K562 (cell line): ENCODE measurements around the gene RREB1. TPM values are rescaled to one million over a fixed set of nuclear protein-coding genes. Genes with fewer than 3 reads are reported as not detected.

Experiments
- ARHGAP35 ChIP-seq: fragments of 450-650 bp; IDR thresholded peaks from 2 replicates; pipeline ENCODE4 v1.6.1; 2018; ENCODE audit not compliant: partially characterized antibody
- CBX3 ChIP-seq, 2 experiments: IDR thresholded peaks; 1 replicate in 1 of 2; 2 replicates in 1 of 2; pipeline ENCODE4 v1.6.1; 2012; ENCODE audit warnings: inconsistent platforms in 2 of 2, low read length in 2 of 2, borderline replicate concordance in 1 of 2, control low read depth in 1 of 2
- HDAC3 ChIP-seq: fragments of 450-650 bp; IDR thresholded peaks from 2 replicates; pipeline ENCODE4 v1.6.1; 2018; ENCODE audit warnings: borderline replicate concordance, mild to moderate bottlenecking, moderate library complexity; ENCODE audit not compliant: partially characterized antibody
- HIVEP1 ChIP-seq: fragments of 250-450 bp; sonication (Bioruptor Pico); IDR thresholded peaks from 2 replicates; pipeline ENCODE4 v1.4.0; 2020; ENCODE audit warnings: mild to moderate bottlenecking
- KAT8 ChIP-seq: fragments of 450-650 bp; IDR thresholded peaks from 2 replicates; pipeline ENCODE4 v1.6.1; 2016; ENCODE audit warnings: low read depth, mild to moderate bottlenecking
- MEIS2 ChIP-seq: fragments of 450-650 bp; IDR thresholded peaks from 2 replicates; pipeline ENCODE4 v1.6.1; 2014; ENCODE audit warnings: mild to moderate bottlenecking; ENCODE audit not compliant: partially characterized antibody
- RBM14 ChIP-seq: fragments of 200-400 bp; formaldehyde crosslinking; IDR thresholded peaks from 2 replicates; pipeline ENCODE4 v1.6.1; 2018; ENCODE audit warnings: low read depth, mild to moderate bottlenecking, low read length, moderate library complexity, borderline replicate concordance; ENCODE audit not compliant: insufficient read depth
- RBM25 ChIP-seq: fragments of 200-400 bp; formaldehyde crosslinking; IDR thresholded peaks from 2 replicates; pipeline ENCODE4 v1.6.1; 2018; ENCODE audit warnings: low read length, low read depth, moderate library complexity; ENCODE audit not compliant: severe bottlenecking
- SMARCE1 ChIP-seq: fragments of 450-650 bp; IDR thresholded peaks from 2 replicates; pipeline ENCODE4 v1.7.1; 2016; ENCODE audit warnings: mild to moderate bottlenecking
- ZNF431 ChIP-seq: sonication (generic); formaldehyde crosslinking; IDR thresholded peaks from 2 replicates; pipeline ENCODE4 v1.8.0; 2022; ENCODE audit warnings: mild to moderate bottlenecking, missing genetic modification reagents
- ZNF561 ChIP-seq: fragments of 450-650 bp; formaldehyde crosslinking; conservative IDR thresholded peaks from 2 replicates; pipeline ENCODE4 v1.4.0; 2020; ENCODE audit warnings: mild to moderate bottlenecking, moderate library complexity
- polyA plus RNA-seq, 8 experiments: library from polyadenylated mRNA; depleted of rRNA in 4 of 8; stranded (reverse) in 5 of 8; unstranded in 3 of 8; fragments of >200 nt; fragmentation: Nextera tagmentation in 2 of 8; fragmentation: Illumina TruSeq in 1 of 8; extraction: Ambion mirVana in 2 of 8; extraction: Trizol in 1 of 8; gene quantifications; 2 replicates each; pipeline versions ENCODE4 v1.2.1 to v1.2.3, GENCODE V29; 2011 to 2014; ENCODE audit warnings: inconsistent platforms in 1 of 8, missing spikeins in 1 of 8
- total RNA-seq, 7 experiments: library from RNA; depleted of rRNA in 6 of 7; stranded (reverse); fragments of >200 nt in 6 of 7; fragmentation: Illumina TruSeq in 2 of 7; extraction: Trizol in 2 of 7; gene quantifications; 2 replicates each; pipeline versions ENCODE4 v1.2.1 to v1.2.3, GENCODE V29; 2011 to 2021; ENCODE audit warnings: low replicate concordance in 1 of 7
- TF ChIP-seq, protein P1 (sequence below): sonication (generic); formaldehyde crosslinking; IDR thresholded peaks from 2 replicates; pipeline ENCODE4 v1.8.0; 2022; ENCODE audit warnings: mild to moderate bottlenecking, missing genetic modification reagents
- TF ChIP-seq, protein P2 (sequence below), 2 experiments: fragments of 450-650 bp in 1 of 2; IDR thresholded peaks; 2 replicates each; pipeline ENCODE4 v1.6.1; 2011 to 2017; ENCODE audit warnings: low read depth in 2 of 2, antibody characterized with exemption in 1 of 2, borderline replicate concordance in 1 of 2, low read length in 1 of 2, mild to moderate bottlenecking in 1 of 2, mixed read lengths in 1 of 2; ENCODE audit not compliant: control insufficient read depth in 1 of 2
- TF ChIP-seq, protein P3 (sequence below): sonication (generic); formaldehyde crosslinking; IDR thresholded peaks from 2 replicates; pipeline ENCODE4 v1.8.0; 2022; ENCODE audit warnings: mild to moderate bottlenecking, missing genetic modification reagents
- TF ChIP-seq, protein P4 (sequence below): fragments of 250-450 bp; sonication (Bioruptor Pico); IDR thresholded peaks from 2 replicates; pipeline ENCODE4 v1.5.0; 2022; ENCODE audit warnings: mild to moderate bottlenecking

Gene RREB1
- total and polyA plus RNA-seq, 9 of the 15 experiments (the other 6 are each of a cell fraction or from before 2014, with no cell fraction given) = 3.3 to 64.2 (median 19.3) TPM

DNA sequence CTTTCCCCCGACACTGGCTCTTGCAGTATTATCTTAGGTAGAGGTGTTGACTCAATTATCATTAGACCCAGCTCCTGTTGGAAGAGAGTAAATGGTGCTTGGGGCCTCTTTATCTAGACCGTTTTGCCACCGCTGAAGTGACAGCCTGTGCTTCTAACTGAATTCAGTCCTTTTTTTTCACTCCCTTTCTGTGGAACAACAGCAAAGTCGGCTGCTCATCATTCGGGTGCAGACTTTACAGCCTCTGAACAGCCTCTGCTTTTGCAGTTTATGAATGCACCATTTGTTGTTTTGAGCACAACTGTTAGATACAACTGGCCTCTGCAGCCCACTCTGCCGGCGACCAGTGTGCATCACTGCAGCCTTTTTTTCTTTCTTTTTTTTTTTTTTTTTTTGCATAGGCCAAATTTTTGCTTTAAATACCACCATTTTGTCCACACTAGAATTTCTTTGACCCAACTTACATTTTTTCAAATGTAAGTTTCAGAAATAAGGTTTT, 35.8 kb downstream of the RREB1 start (continued):
- TF ChIP-seq, protein P1, sequence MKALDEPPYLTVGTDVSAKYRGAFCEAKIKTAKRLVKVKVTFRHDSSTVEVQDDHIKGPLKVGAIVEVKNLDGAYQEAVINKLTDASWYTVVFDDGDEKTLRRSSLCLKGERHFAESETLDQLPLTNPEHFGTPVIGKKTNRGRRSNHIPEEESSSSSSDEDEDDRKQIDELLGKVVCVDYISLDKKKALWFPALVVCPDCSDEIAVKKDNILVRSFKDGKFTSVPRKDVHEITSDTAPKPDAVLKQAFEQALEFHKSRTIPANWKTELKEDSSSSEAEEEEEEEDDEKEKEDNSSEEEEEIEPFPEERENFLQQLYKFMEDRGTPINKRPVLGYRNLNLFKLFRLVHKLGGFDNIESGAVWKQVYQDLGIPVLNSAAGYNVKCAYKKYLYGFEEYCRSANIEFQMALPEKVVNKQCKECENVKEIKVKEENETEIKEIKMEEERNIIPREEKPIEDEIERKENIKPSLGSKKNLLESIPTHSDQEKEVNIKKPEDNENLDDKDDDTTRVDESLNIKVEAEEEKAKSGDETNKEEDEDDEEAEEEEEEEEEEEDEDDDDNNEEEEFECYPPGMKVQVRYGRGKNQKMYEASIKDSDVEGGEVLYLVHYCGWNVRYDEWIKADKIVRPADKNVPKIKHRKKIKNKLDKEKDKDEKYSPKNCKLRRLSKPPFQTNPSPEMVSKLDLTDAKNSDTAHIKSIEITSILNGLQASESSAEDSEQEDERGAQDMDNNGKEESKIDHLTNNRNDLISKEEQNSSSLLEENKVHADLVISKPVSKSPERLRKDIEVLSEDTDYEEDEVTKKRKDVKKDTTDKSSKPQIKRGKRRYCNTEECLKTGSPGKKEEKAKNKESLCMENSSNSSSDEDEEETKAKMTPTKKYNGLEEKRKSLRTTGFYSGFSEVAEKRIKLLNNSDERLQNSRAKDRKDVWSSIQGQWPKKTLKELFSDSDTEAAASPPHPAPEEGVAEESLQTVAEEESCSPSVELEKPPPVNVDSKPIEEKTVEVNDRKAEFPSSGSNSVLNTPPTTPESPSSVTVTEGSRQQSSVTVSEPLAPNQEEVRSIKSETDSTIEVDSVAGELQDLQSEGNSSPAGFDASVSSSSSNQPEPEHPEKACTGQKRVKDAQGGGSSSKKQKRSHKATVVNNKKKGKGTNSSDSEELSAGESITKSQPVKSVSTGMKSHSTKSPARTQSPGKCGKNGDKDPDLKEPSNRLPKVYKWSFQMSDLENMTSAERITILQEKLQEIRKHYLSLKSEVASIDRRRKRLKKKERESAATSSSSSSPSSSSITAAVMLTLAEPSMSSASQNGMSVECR = no peak
- TF ChIP-seq, protein P2, sequence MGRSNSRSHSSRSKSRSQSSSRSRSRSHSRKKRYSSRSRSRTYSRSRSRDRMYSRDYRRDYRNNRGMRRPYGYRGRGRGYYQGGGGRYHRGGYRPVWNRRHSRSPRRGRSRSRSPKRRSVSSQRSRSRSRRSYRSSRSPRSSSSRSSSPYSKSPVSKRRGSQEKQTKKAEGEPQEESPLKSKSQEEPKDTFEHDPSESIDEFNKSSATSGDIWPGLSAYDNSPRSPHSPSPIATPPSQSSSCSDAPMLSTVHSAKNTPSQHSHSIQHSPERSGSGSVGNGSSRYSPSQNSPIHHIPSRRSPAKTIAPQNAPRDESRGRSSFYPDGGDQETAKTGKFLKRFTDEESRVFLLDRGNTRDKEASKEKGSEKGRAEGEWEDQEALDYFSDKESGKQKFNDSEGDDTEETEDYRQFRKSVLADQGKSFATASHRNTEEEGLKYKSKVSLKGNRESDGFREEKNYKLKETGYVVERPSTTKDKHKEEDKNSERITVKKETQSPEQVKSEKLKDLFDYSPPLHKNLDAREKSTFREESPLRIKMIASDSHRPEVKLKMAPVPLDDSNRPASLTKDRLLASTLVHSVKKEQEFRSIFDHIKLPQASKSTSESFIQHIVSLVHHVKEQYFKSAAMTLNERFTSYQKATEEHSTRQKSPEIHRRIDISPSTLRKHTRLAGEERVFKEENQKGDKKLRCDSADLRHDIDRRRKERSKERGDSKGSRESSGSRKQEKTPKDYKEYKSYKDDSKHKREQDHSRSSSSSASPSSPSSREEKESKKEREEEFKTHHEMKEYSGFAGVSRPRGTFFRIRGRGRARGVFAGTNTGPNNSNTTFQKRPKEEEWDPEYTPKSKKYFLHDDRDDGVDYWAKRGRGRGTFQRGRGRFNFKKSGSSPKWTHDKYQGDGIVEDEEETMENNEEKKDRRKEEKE (IDR thresholded peaks at IDR 0.05; ENCODE audit: borderline replicate concordance in 1 of 2, control insufficient read depth in 1 of 2, low read depth in 2 of 2, low read length in 1 of 2) = peak in 1 of 2 experiments; percentile 53; a peak in 1 of 4 replicates
- TF ChIP-seq, protein P3, sequence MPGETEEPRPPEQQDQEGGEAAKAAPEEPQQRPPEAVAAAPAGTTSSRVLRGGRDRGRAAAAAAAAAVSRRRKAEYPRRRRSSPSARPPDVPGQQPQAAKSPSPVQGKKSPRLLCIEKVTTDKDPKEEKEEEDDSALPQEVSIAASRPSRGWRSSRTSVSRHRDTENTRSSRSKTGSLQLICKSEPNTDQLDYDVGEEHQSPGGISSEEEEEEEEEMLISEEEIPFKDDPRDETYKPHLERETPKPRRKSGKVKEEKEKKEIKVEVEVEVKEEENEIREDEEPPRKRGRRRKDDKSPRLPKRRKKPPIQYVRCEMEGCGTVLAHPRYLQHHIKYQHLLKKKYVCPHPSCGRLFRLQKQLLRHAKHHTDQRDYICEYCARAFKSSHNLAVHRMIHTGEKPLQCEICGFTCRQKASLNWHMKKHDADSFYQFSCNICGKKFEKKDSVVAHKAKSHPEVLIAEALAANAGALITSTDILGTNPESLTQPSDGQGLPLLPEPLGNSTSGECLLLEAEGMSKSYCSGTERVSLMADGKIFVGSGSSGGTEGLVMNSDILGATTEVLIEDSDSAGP (CRISPR knock-in tag) = no peak
- TF ChIP-seq KAT8 = no peak
- TF ChIP-seq ARHGAP35 = no peak
- TF ChIP-seq ZNF431 (CRISPR knock-in tag) = no peak
- TF ChIP-seq ZNF561 (CRISPR knock-in tag) = no peak
- no peak for TF ChIP-seq MEIS2
- TF ChIP-seq CBX3 (IDR thresholded peaks at IDR 0.05; ENCODE audit: borderline replicate concordance in 1 of 2, low read length in 2 of 2) = no peak; a peak in 1 of 3 replicates
- no peak for TF ChIP-seq RBM14
- TF ChIP-seq SMARCE1 = peak; percentile 44; the same call in 1 of the 2 replicates
- no peak for TF ChIP-seq HDAC3
- TF ChIP-seq HIVEP1 (CRISPR knock-in tag) = no peak
- TF ChIP-seq, protein P4, sequence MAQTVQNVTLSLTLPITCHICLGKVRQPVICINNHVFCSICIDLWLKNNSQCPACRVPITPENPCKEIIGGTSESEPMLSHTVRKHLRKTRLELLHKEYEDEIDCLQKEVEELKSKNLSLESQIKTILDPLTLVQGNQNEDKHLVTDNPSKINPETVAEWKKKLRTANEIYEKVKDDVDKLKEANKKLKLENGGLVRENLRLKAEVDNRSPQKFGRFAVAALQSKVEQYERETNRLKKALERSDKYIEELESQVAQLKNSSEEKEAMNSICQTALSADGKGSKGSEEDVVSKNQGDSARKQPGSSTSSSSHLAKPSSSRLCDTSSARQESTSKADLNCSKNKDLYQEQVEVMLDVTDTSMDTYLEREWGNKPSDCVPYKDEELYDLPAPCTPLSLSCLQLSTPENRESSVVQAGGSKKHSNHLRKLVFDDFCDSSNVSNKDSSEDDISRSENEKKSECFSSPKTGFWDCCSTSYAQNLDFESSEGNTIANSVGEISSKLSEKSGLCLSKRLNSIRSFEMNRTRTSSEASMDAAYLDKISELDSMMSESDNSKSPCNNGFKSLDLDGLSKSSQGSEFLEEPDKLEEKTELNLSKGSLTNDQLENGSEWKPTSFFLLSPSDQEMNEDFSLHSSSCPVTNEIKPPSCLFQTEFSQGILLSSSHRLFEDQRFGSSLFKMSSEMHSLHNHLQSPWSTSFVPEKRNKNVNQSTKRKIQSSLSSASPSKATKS = no peak
- TF ChIP-seq RBM25 = no peak
